Fibroblast of the aortic adventitia (primary cell): Measurements from ENCODE around the gene SLC44A4. TPM values are rescaled to one million over a fixed set of nuclear protein-coding genes. Genes with fewer than 3 reads are reported as not detected.
"Not testable (repeated sequence)": the region's sequence is repeated elsewhere in the genome, so short reads cannot be mapped to it uniquely, and the experiment has no call there.

Experiments
- DNase-seq: peaks from one replicate; pipeline ENCODE4 v3.0.0-alpha.2; 2010; ENCODE audit warnings: low read depth
- H3K4me3 ChIP-seq: 2 replicates; pipeline ENCODE4 v1.5.1; 2011; ENCODE audit warnings: low read depth, mild to moderate bottlenecking, control low read depth, low read length, moderate library complexity
- total RNA-seq: library from RNA; depleted of rRNA; stranded (reverse); fragments of >200 nt; gene quantifications from 2 replicates; pipeline ENCODE4 v1.2.3, GENCODE V29; 2012; ENCODE audit warnings: low replicate concordance
- TF ChIP-seq, protein P1 (sequence below): IDR thresholded peaks from 2 replicates; pipeline ENCODE4 v1.5.1; 2011; ENCODE audit warnings: mild to moderate bottlenecking, low read length, control low read depth, inconsistent platforms; ENCODE audit not compliant: insufficient read depth

Gene SLC44A4
- total RNA-seq, 1 donor, result 0.27 TPM

GRCh38 chr6:31822036-31822821, 56.6 kb downstream of the SLC44A4 start:
- peak overlapping the region; percentile 68 for H3K4me3 ChIP-seq
- peak; percentile 93 for DNase-seq
- TF ChIP-seq, protein P1, sequence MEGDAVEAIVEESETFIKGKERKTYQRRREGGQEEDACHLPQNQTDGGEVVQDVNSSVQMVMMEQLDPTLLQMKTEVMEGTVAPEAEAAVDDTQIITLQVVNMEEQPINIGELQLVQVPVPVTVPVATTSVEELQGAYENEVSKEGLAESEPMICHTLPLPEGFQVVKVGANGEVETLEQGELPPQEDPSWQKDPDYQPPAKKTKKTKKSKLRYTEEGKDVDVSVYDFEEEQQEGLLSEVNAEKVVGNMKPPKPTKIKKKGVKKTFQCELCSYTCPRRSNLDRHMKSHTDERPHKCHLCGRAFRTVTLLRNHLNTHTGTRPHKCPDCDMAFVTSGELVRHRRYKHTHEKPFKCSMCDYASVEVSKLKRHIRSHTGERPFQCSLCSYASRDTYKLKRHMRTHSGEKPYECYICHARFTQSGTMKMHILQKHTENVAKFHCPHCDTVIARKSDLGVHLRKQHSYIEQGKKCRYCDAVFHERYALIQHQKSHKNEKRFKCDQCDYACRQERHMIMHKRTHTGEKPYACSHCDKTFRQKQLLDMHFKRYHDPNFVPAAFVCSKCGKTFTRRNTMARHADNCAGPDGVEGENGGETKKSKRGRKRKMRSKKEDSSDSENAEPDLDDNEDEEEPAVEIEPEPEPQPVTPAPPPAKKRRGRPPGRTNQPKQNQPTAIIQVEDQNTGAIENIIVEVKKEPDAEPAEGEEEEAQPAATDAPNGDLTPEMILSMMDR, result no peak

GRCh38 chr6:31821301-31822035, 57.3 kb downstream of the SLC44A4 start:
- TF ChIP-seq, protein P1, result no peak
- peak overlapping the region; percentile 68 for H3K4me3 ChIP-seq
- DNase-seq, result no peak

DNA sequence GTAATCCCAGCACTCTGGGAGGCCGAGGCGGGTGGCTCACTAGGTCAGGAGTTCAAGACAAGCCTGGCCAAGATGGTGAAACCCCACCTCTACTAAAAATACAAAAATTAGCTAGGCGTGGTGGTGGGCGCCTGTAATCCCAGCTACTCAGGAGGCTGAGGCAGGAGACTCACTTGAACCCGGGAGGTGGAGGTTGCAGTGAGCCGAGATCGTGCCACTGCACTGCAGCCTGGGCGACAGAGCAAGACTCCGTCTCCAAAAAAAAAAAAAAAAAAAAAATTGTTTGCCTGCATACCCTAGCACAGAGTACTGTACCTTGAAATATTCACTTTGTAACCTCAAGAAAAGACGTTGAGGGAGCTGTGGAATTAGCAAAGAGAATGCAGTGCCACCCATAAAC, 58.4 kb downstream of the SLC44A4 start:
- not testable (repeated sequence) for H3K4me3 ChIP-seq, DNase-seq

- no peak overlapping the region for H3K4me3 ChIP-seq
- TF ChIP-seq, protein P1, result no peak
- no peak for DNase-seq
Observed at GRCh38 chr6:31819871-31820299, 58.9 kb downstream of the SLC44A4 start.

DNA sequence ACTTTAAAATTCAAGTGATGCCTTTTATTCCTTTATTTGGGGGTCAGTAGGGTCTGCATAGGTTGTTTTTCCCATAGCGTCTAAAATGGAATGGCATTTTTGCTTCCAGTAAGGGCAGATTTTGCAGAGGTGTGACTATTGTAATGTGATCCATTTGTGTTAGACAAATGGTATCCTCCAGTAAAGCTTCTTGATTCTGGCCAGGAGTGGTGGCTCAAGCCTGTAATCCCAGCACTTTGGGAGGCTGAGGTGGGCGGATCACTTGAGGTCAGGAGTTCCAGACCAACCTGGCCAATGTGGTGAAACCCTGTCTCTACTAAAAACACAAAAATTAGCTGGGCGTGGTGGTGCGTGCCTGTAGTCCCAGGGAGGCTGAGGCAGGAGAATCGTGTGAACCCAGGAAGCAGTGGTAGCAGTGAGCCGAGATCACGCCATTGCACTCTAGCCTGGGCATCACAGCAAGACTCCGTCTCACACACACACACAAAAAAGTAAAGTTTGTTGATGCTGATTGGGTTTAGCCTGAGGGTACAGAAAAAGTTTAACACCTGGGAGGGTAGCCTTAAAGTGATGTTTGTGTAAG, 60.8 kb downstream of the SLC44A4 start:
- not testable (repeated sequence) for DNase-seq

GRCh38 chr6:31817133-31817928, 61.5 kb downstream of the SLC44A4 start:
- DNase-seq, result not testable (repeated sequence)

More for the DNA sequence above, 60.8 kb downstream of the SLC44A4 start:
- peak overlapping the region; percentile 61 for H3K4me3 ChIP-seq

GRCh38 chr6:31815025-31815838, 63.6 kb downstream of the SLC44A4 start, which contains the start of the genes HSPA1A and HSPA1L:
Gene HSPA1A (plus strand): TSS chr6:31815543. CDS start chr6:31815757, 214 bp downstream.
Gene HSPA1L (minus strand): TSS chr6:31815283. CDS start chr6:31811972, 3,311 bp downstream.
- H3K4me3 ChIP-seq, result peak within 1 kb of the TSS; percentile 85
- TF ChIP-seq, protein P1, result no peak
- DNase-seq, result peak; percentile 96

More at GRCh38 chr6:31817133-31817928, 61.5 kb downstream of the SLC44A4 start:
- H3K4me3 ChIP-seq, result peak overlapping the region; percentile 61
